ENCODE data around the gene DMRTC2. TPM values are rescaled to one million over a fixed set of nuclear protein-coding genes. Genes with fewer than 3 reads are reported as not detected.

The DMRTC2 gene
- total and polyA plus RNA-seq, 2 of the 8 experiments (the other 6 are each of a cell fraction or from before 2014, with no cell fraction given), result not detected

DNA sequence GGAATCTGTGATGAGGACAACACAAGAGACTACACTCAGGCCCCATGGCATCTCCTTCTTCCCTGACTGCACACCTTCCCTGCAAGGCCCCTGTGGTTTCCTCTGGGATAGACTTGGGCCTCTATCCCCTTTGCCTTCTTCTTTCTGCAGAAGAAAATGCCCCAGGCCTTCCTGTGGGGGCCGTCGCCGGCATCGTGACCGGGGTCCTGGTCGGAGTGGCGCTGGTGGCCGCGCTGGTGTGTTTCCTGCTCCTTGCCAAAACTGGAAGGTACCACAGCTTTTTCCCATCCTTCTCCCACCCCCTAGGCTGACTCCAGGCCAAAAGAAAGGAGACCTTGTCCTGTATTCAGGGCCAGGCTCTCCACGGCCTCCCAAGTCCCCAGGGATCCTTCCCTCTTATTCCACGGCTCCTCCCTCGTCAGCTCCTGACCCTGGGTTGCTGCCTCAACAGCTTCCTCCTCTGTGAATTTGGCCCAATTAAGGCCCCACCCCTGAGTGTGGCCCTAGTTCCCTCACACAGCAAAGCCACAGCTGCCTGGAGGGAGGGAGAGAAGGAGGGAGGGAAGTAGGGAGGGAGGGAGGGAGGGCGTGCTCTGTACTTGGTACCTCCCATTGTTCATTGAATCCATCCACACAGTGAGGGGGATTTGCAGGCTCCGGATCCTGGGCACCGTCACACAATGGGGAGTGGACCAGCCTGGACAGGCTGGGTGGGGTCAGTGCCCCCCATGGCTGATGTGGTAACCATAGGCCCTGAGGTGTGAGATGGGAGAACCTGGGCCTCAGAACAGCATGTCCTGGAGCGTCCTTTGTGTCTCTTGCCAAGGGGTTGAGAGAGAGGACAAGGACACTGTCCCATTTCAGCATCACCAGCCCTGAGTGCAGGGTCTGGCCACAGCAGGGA lies 35.9 kb upstream of the DMRTC2 start:
- Histone ChIP-seq H2AK5ac (ENCODE audit: low read depth, low read length) (no peak overlapping the region), H2BK5ac (ENCODE audit: low read depth, low read length) (no peak overlapping the region), H4K91ac (replicated peaks; ENCODE audit: insufficient read length, low read length) (no peak overlapping the region), H2BK120ac (replicated peaks; ENCODE audit: low read depth, low read length) (no peak overlapping the region), H4K5ac (ENCODE audit: insufficient read length, low read depth, low read length) (no peak overlapping the region), H2AFZ (ENCODE audit: low read length) (no peak overlapping the region), H3K23ac (ENCODE audit: insufficient read length) (no peak overlapping the region), H4K8ac (ENCODE audit: extremely low read depth, insufficient read depth, low read length) (no peak overlapping the region), H3K79me2 (ENCODE audit: control insufficient read depth in 1 of 2, insufficient read depth in 2 of 2, low read length in 2 of 2) (no peaks in the 10 kb centered on the region), H3K36me3 (ENCODE audit: control insufficient read depth in 2 of 4, insufficient read depth in 4 of 4, low read length in 3 of 4) (no peaks in the 10 kb centered on the region), H3K18ac (ENCODE audit: extremely low read depth, low read length) (no peak overlapping the region), H3K27me3 (replicated peaks in 1 of 4; ENCODE audit: control insufficient read depth in 3 of 4, extremely low read depth in 1 of 4, insufficient read depth in 3 of 4, low read length in 3 of 4) (no peaks in the 10 kb centered on the region), H3K56ac (replicated peaks; ENCODE audit: insufficient read length, low read depth, low read length) (no peak overlapping the region), H3K4me1 (replicated peaks in 1 of 4; ENCODE audit: control insufficient read depth in 3 of 4, insufficient read depth in 4 of 4, low read length in 3 of 4) (no peaks in the 10 kb centered on the region), H3K23me2 (ENCODE audit: low read depth, low read length) (no peaks in the 10 kb centered on the region), H2BK20ac (ENCODE audit: low read length) (no peak overlapping the region), H3K4me3 (ENCODE audit: extremely low read depth in 1 of 4, insufficient read depth in 2 of 4, low read depth in 3 of 4, low read length in 4 of 4) (no peak overlapping the region), H2BK12ac (ENCODE audit: low read depth, low read length) (no peak overlapping the region), H3K4ac (replicated peaks; ENCODE audit: insufficient read length, low read depth, low read length) (no peak overlapping the region), H3K27ac (ENCODE audit: low read depth, low read length) (no peak overlapping the region), H2BK15ac (ENCODE audit: low read length) (no peak overlapping the region), H3K79me1 (ENCODE audit: low read depth, low read length) (no peaks in the 10 kb centered on the region), H3K14ac (ENCODE audit: insufficient read length) (no peak overlapping the region), H3K9ac (replicated peaks in 1 of 4; ENCODE audit: extremely low read depth in 1 of 4, low read depth in 3 of 4, low read length in 3 of 4) (no peak overlapping the region), H3K4me2 (ENCODE audit: insufficient read depth in 1 of 2, low read depth in 2 of 2, low read length in 2 of 2) (no peak overlapping the region), H4K20me1 (replicated peaks in 1 of 2; ENCODE audit: control insufficient read depth in 1 of 2, insufficient read depth in 2 of 2, low read length in 2 of 2) (no peaks in the 10 kb centered on the region), H3K9me3 (ENCODE audit: insufficient read depth in 2 of 2, low read depth in 1 of 2, low read length in 1 of 2) (peaks cover 72 to 82% of the 10 kb centered on the region in 2 experiments)
- POLR2A ChIA-PET (ENCODE audit: partially characterized antibody), result no interaction called here
- WGBS, 2 experiments (ENCODE audit: extremely low coverage in 1 of 2, insufficient coverage in 1 of 2, insufficient read length in 1 of 2, insufficient replicate concordance in 2 of 2, low coverage in 1 of 2, low lambda C conversion rate in 2 of 2, missing lambda C conversion rate in 1 of 2), result 49% methylated on average over 3 of the region's 16 CpGs; no CpG with 5 or more reads in 1 of the 2 experiments
- FAIRE-seq (no peak), DNase-seq (ENCODE audit: low read depth in 1 of 2, low spot score in 2 of 2) (no peak)
- CTCF ChIA-PET (ENCODE audit: partially characterized antibody), result interaction anchor here (1.7 kb wide), 1 partner anchor 28 kb away, joined by 3 read pairs; no protein-coding TSS in a partner anchor
- TF ChIP-seq SIN3A (conservative IDR thresholded peaks at IDR 0.05 in 1 of 2, IDR thresholded peaks at IDR 0.05 in 1 of 2; ENCODE audit: low read depth in 1 of 2, low read length in 2 of 2) (no peak), BACH1 (IDR thresholded peaks at IDR 0.05; ENCODE audit: low read length) (no peak), TAF7 (optimal IDR thresholded peaks at IDR 0.05; ENCODE audit: borderline replicate concordance, low read depth, low read length) (no peak)
- TF ChIP-seq, protein P1, sequence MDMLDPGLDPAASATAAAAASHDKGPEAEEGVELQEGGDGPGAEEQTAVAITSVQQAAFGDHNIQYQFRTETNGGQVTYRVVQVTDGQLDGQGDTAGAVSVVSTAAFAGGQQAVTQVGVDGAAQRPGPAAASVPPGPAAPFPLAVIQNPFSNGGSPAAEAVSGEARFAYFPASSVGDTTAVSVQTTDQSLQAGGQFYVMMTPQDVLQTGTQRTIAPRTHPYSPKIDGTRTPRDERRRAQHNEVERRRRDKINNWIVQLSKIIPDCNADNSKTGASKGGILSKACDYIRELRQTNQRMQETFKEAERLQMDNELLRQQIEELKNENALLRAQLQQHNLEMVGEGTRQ (IDR thresholded peaks at IDR 0.05; ENCODE audit: low read length), result no peak
- TF ChIP-seq, protein P2, sequence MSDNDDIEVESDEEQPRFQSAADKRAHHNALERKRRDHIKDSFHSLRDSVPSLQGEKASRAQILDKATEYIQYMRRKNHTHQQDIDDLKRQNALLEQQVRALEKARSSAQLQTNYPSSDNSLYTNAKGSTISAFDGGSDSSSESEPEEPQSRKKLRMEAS (IDR thresholded peaks at IDR 0.05), result no peak
